H9 (cell line): ENCODE measurements around the gene WDR64. TPM values are rescaled to one million over a fixed set of nuclear protein-coding genes. Genes with fewer than 3 reads are reported as not detected.
A peak's percentile ranks its signal among the peaks of the same experiment; 100 is the strongest.

Experiments used
- DNase-seq: peaks from one replicate; pipeline ENCODE4 v3.0.0-alpha.2; 2017
- H2AFZ ChIP-seq: one replicate; pipeline ENCODE4 v1.6.1; 2013; ENCODE audit warnings: mild to moderate bottlenecking, low read length, control low read depth, moderate library complexity
- H2AK5ac ChIP-seq: 2 replicates; pipeline ENCODE4 v1.6.1; 2013; ENCODE audit warnings: low read length, control low read depth, mixed read lengths; ENCODE audit not compliant: insufficient read length
- H2BK120ac ChIP-seq: one replicate; pipeline ENCODE4 v1.6.1; 2013; ENCODE audit warnings: low read depth, mild to moderate bottlenecking, low read length, control low read depth, inconsistent platforms; ENCODE audit not compliant: poor library complexity, severe bottlenecking
- H2BK12ac ChIP-seq: 2 replicates; pipeline ENCODE4 v1.6.1; 2013; ENCODE audit warnings: low read length, control low read depth, mixed read lengths, low read depth; ENCODE audit not compliant: insufficient read length
- H2BK15ac ChIP-seq: 2 replicates; pipeline ENCODE4 v1.6.1; 2013; ENCODE audit warnings: low read depth, low read length, control low read depth
- H2BK20ac ChIP-seq: one replicate; pipeline ENCODE4 v1.6.1; 2013; ENCODE audit warnings: low read depth, mild to moderate bottlenecking, low read length, control low read depth, inconsistent platforms; ENCODE audit not compliant: poor library complexity, severe bottlenecking
- H2BK5ac ChIP-seq: 2 replicates; pipeline ENCODE4 v1.6.1; 2013; ENCODE audit warnings: low read length, control low read depth, mixed read lengths; ENCODE audit not compliant: insufficient read length
- H3K14ac ChIP-seq: 2 replicates; pipeline ENCODE4 v1.6.1; 2013; ENCODE audit warnings: low read length, control low read depth; ENCODE audit not compliant: insufficient read depth
- H3K18ac ChIP-seq: 2 replicates; pipeline ENCODE4 v1.6.1; 2013; ENCODE audit warnings: low read depth, mild to moderate bottlenecking, mixed read lengths, low read length, control low read depth; ENCODE audit not compliant: insufficient read length
- H3K23ac ChIP-seq: 2 replicates; pipeline ENCODE4 v1.6.1; 2013; ENCODE audit warnings: low read length, control low read depth, mixed read lengths, low read depth; ENCODE audit not compliant: insufficient read length
- H3K23me2 ChIP-seq: 2 replicates; pipeline ENCODE4 v1.6.1; 2013; ENCODE audit warnings: low read depth, mild to moderate bottlenecking, mixed read lengths, low read length, control low read depth; ENCODE audit not compliant: insufficient read length, poor library complexity, severe bottlenecking
- H3K27ac ChIP-seq: 2 replicates; pipeline ENCODE4 v1.5.1; 2013; ENCODE audit warnings: low read length, control low read depth, mixed read lengths, low read depth; ENCODE audit not compliant: insufficient read length
- H3K27me3 ChIP-seq: 2 replicates; pipeline ENCODE4 v1.6.1; 2013; ENCODE audit warnings: low read length, control low read depth, inconsistent platforms; ENCODE audit not compliant: insufficient read depth
- H3K4ac ChIP-seq: 2 replicates; pipeline ENCODE4 v1.6.1; 2013; ENCODE audit warnings: low read depth, mild to moderate bottlenecking, control low read depth, inconsistent platforms, low read length, moderate library complexity
- H3K4me1 ChIP-seq: 2 replicates; pipeline ENCODE4 v1.6.1; 2013; ENCODE audit warnings: low read length, control low read depth, inconsistent platforms; ENCODE audit not compliant: insufficient read depth
- H3K4me2 ChIP-seq: 2 replicates; pipeline ENCODE4 v1.6.1; 2013; ENCODE audit warnings: low read length, control low read depth, mixed read lengths; ENCODE audit not compliant: insufficient read length, insufficient read depth
- H3K56ac ChIP-seq: 2 replicates; pipeline ENCODE4 v1.6.1; 2013; ENCODE audit warnings: low read depth, mild to moderate bottlenecking, mixed read lengths, low read length, control low read depth; ENCODE audit not compliant: insufficient read length
- H3K79me1 ChIP-seq: 2 replicates; pipeline ENCODE4 v1.6.1; 2013; ENCODE audit warnings: low read depth, mild to moderate bottlenecking, moderate library complexity, low read length, control low read depth, inconsistent platforms; ENCODE audit not compliant: insufficient read depth, poor library complexity, severe bottlenecking
- H3K79me2 ChIP-seq: 2 replicates; pipeline ENCODE4 v1.6.1; 2013; ENCODE audit warnings: low read length, control low read depth, inconsistent platforms; ENCODE audit not compliant: insufficient read depth
- H3K9ac ChIP-seq: 2 replicates; pipeline ENCODE4 v1.6.1; 2013; ENCODE audit warnings: low read length, control low read depth, mixed read lengths; ENCODE audit not compliant: insufficient read length; ENCODE audit errors: extremely low read depth
- H3K9me3 ChIP-seq: one replicate; pipeline ENCODE4 v1.6.1; 2013; ENCODE audit warnings: low read depth, low read length, inconsistent platforms; ENCODE audit not compliant: control insufficient read depth
- H3T11ph ChIP-seq: one replicate; pipeline ENCODE4 v1.6.1; 2013; ENCODE audit warnings: mild to moderate bottlenecking, low read length, control low read depth, inconsistent platforms
- H4K20me1 ChIP-seq: one replicate; pipeline ENCODE4 v1.6.1; 2013; ENCODE audit not compliant: control insufficient read depth, insufficient read length, insufficient read depth
- H4K5ac ChIP-seq: 2 replicates; pipeline ENCODE4 v1.6.1; 2013; ENCODE audit warnings: low read depth, mild to moderate bottlenecking, mixed read lengths, low read length, control low read depth; ENCODE audit not compliant: insufficient read length
- H4K8ac ChIP-seq: replicated peaks from 2 replicates; pipeline ENCODE4 v1.6.1; 2013; ENCODE audit warnings: low read length, control low read depth, mixed read lengths, low read depth; ENCODE audit not compliant: insufficient read length
- H4K91ac ChIP-seq: 2 replicates; pipeline ENCODE4 v1.6.1; 2013; ENCODE audit warnings: low read depth, mild to moderate bottlenecking, moderate library complexity, mixed read lengths, low read length, control low read depth; ENCODE audit not compliant: insufficient read length
- H3K27ac Mint-ChIP-seq, 3 experiments: 2 replicates in 2 of 3; 3 replicates in 1 of 3; pipeline ENCODE4 v1.8.0; 2020 to 2021; ENCODE audit warnings: mixed read lengths in 3 of 3, mild to moderate bottlenecking in 1 of 3, moderate library complexity in 1 of 3
- H3K27me3 Mint-ChIP-seq: 2 replicates; pipeline ENCODE4 v1.8.0; 2021; ENCODE audit warnings: low read depth, mild to moderate bottlenecking, moderate library complexity, mixed read lengths
- H3K36me3 Mint-ChIP-seq, 3 experiments: 2 replicates in 2 of 3; 3 replicates in 1 of 3; pipeline ENCODE4 v1.8.0; 2020 to 2021; ENCODE audit warnings: low read depth in 3 of 3, mixed read lengths in 3 of 3; ENCODE audit not compliant: insufficient read depth in 1 of 3
- H3K4me1 Mint-ChIP-seq, 2 experiments: 2 replicates each; pipeline ENCODE4 v1.8.0; 2020; ENCODE audit warnings: mixed read lengths in 2 of 2
- H3K4me3 Mint-ChIP-seq, 2 experiments: 2 replicates in 1 of 2; 3 replicates in 1 of 2; pipeline ENCODE4 v1.8.0; 2020 to 2021; ENCODE audit warnings: mild to moderate bottlenecking in 2 of 2, mixed read lengths in 2 of 2, moderate library complexity in 1 of 2
- H3K9me3 Mint-ChIP-seq, 2 experiments: 2 replicates in 1 of 2; 3 replicates in 1 of 2; pipeline ENCODE4 v1.8.0; 2020; ENCODE audit warnings: mild to moderate bottlenecking in 2 of 2, mixed read lengths in 2 of 2, moderate library complexity in 1 of 2
- CTCF ChIP-seq: fragments of 200-600 bp; sonication (generic); conservative IDR thresholded peaks from 3 replicates; pipeline ENCODE4 v1.8.0; 2021; ENCODE audit warnings: antibody characterized with exemption, mild to moderate bottlenecking
- WGBS: extraction: QIAGEN DNeasy Blood & Tissue Kit; methylation state at CpG from one replicate; pipeline ENCODE4 v1.1.7; 2013; ENCODE audit warnings: missing lambda C conversion rate, low lambda C conversion rate, mixed read lengths; ENCODE audit not compliant: insufficient read length; ENCODE audit errors: extremely low coverage; 5-methylcytosine and 5-hydroxymethylcytosine counted together
- total RNA-seq: library from RNA; stranded (reverse); gene quantifications from 2 replicates; pipeline ENCODE4 v1.2.1, GENCODE V29; 2021

Gene WDR64
- total RNA-seq, 1 experiment from 2014 or later, result not detected

- H4K91ac ChIP-seq, result no peak overlapping the region
- no peak overlapping the region for H3K4ac ChIP-seq
- no peaks in the 10 kb centered on the region for H3K4me1 ChIP-seq
- no peak overlapping the region for H2AFZ ChIP-seq
- no peak overlapping the region for H2BK120ac ChIP-seq
- WGBS, result no CpG with 5 or more reads among the region's 3 CpGs
- no peaks in the 10 kb centered on the region for H3K9me3 ChIP-seq
- H3K4me3 Mint-ChIP-seq, result no peak overlapping the region
- H3K18ac ChIP-seq, result no peak overlapping the region
- no peak overlapping the region for H2BK15ac ChIP-seq
- no peak for DNase-seq
- H3K9me3 Mint-ChIP-seq, result no peaks in the 10 kb centered on the region
- H3K27ac ChIP-seq, result no peak overlapping the region
- H3K36me3 Mint-ChIP-seq, result no peaks in the 10 kb centered on the region
- no peak overlapping the region for H2BK12ac ChIP-seq
- H3K14ac ChIP-seq, result no peak overlapping the region
- peaks cover 0 to 5% of the 10 kb centered on the region in 2 experiments; a peak in 2 of 4 replicates for H3K4me1 Mint-ChIP-seq
- H3K79me2 ChIP-seq, result no peaks in the 10 kb centered on the region
- H3K23me2 ChIP-seq, result no peaks in the 10 kb centered on the region
- H2BK5ac ChIP-seq, result no peak overlapping the region
- H4K5ac ChIP-seq, result no peak overlapping the region
- H3K27me3 Mint-ChIP-seq, result no peaks in the 10 kb centered on the region
- no peaks in the 10 kb centered on the region for H3K79me1 ChIP-seq
- H3K4me2 ChIP-seq, result no peak overlapping the region
- TF ChIP-seq CTCF, result 0 out of 3 replicates have a peak, but pooled peaks have one; percentile 20
- no peaks in the 10 kb centered on the region for H4K20me1 ChIP-seq
- no peak overlapping the region for H2AK5ac ChIP-seq
- no peak overlapping the region for H3T11ph ChIP-seq
- H3K56ac ChIP-seq, result no peak overlapping the region
- no peak overlapping the region for H2BK20ac ChIP-seq
- no peak overlapping the region for H3K27ac Mint-ChIP-seq
- H3K27me3 ChIP-seq, result no peaks in the 10 kb centered on the region
- H4K8ac ChIP-seq, result no peak overlapping the region
- no peak overlapping the region for H3K23ac ChIP-seq
- no peak overlapping the region for H3K9ac ChIP-seq
Observed at GRCh38 chr1:241736387-241736786, 84.3 kb downstream of the WDR64 start.
